Measurements from ENCODE around the gene RPS4Y1.

Gene RPS4Y1

GRCh38 chrY:2883561-2883960, 42.2 kb downstream of the RPS4Y1 start:
- no peak for DNase-seq (ENCODE audit: low spot score)

GRCh38 chrY:2885880-2886279, 44.5 kb downstream of the RPS4Y1 start:
- no peak for DNase-seq (ENCODE audit: low spot score)

- DNase-seq (ENCODE audit: low spot score): no peak
Observed at GRCh38 chrY:2887386-2887785, 46.0 kb downstream of the RPS4Y1 start.

GRCh38 chrY:2887955-2888354, 46.6 kb downstream of the RPS4Y1 start:
- no peak for DNase-seq (ENCODE audit: low spot score)

GRCh38 chrY:2893471-2893870, 52.1 kb downstream of the RPS4Y1 start:
- DNase-seq (ENCODE audit: low spot score): no peak

- DNase-seq (ENCODE audit: low spot score): no peak
Observed at GRCh38 chrY:2896050-2896449, 54.6 kb downstream of the RPS4Y1 start.

GRCh38 chrY:2907356-2907755, 66.0 kb downstream of the RPS4Y1 start:
- no peak for DNase-seq (ENCODE audit: low spot score)

- no peak for DNase-seq (ENCODE audit: low spot score)
Observed at GRCh38 chrY:2913066-2913815, 71.8 kb downstream of the RPS4Y1 start.
